Measurements from ENCODE around the gene ZNHIT1.
"Not testable (repeated sequence)": the region's sequence is repeated elsewhere in the genome, so short reads cannot be mapped to it uniquely, and the experiment has no call there.

Gene ZNHIT1

DNA sequence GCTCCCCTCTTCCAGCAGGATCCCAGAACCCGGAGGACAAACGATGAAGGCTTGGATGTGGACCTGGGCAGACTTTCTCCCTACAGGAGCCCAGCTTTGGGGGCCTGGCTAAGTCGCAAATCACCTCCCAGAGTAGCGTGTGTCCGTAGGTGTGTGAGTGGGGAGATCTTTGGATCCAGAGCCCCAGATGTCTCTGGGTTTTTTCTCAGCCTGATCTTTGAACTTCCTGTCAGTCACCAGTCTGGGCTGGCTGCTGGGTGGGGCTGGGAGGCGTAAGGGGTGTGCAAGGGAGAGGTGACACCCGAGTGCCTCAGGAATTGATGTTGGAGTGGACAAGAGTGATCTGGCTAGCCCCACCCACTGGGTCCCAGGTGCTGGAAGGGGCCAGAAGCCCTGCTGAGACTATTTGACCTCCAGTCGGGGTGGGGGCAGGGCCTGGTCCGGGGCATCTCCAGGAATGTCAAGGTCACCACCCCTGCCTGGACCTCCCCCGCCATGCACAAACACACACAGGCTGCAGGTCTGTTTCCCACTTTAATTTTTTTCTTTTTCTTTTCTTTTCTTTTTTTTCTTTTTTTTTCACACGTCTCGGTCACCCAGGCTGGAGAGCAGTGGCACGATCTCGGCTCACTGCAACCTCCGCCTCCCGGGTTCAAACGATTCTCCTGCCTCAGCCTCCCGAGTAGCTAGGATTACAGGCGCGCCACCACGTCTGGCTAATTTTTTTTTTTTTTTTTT is 16.9 kb upstream of the ZNHIT1 start, which contains the start of gene MOGAT3:
TSS of gene MOGAT3 (minus strand) at position 175 of the 738 bp plus-strand sequence. CDS start 182 bp downstream, outside the sequence.
- CTCF ChIA-PET = interaction anchor here (1.1 to 1.5 kb wide), 2 partner anchors 8 to 9 kb away, joined by 4 to 5 read pairs; no protein-coding TSS in a partner anchor
- H3K4me1 Mint-ChIP-seq = peaks cover 25% of the 10 kb centered on the region
- DNase-seq = peak; percentile 41
- peaks cover 70% of the 10 kb centered on the region for H3K27me3 Mint-ChIP-seq
- no peak within 1 kb of the TSS for H3K4me3 Mint-ChIP-seq
- H3K27ac Mint-ChIP-seq = peak within 1 kb of the TSS; percentile 20
- peaks cover 1% of the 10 kb centered on the region for H3K36me3 Mint-ChIP-seq
- no peaks in the 10 kb centered on the region for H3K9me3 Mint-ChIP-seq

GRCh38 chr7:101201695-101202602 is 16.0 kb upstream of the ZNHIT1 start:
- DNase-seq = no peak
- Mint-ChIP-seq H3K4me1 (peaks cover 25% of the 10 kb centered on the region), H3K9me3 (no peaks in the 10 kb centered on the region), H3K27ac (no peak overlapping the region), H3K4me3 (no peak overlapping the region), H3K36me3 (peaks cover 5% of the 10 kb centered on the region), H3K27me3 (peaks cover 66% of the 10 kb centered on the region)
- CTCF ChIA-PET = interaction anchor here (0.7 to 1.5 kb wide), 3 partner anchors 9 to 42 kb away, joined by 3 read pairs; no protein-coding TSS in a partner anchor

DNA sequence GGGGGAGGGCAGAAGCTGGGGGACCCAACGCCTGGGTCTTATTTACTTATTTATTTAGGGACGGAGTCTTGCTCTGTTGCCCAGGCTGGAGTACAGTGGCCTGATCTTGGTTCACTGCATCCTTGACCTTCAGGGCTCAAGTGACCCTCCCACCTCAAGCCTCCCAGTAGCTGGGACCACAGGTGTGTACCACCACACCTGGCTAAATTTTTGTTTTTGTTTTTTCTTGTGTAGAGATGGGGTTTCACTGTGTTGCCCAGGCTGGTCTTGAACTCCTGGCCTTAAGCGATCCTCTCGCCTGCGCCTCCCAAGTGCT is 15.4 kb upstream of the ZNHIT1 start:
- Mint-ChIP-seq H3K9me3 (no peaks in the 10 kb centered on the region), H3K27ac (no peak overlapping the region), H3K36me3 (peaks cover 5% of the 10 kb centered on the region), H3K4me3 (no peak overlapping the region), H3K27me3 (peaks cover 61% of the 10 kb centered on the region), H3K4me1 (peaks cover 25% of the 10 kb centered on the region)
- DNase-seq = no peak
- CTCF ChIA-PET = interaction anchor here (0.8 to 2.1 kb wide), 3 partner anchors 10 to 80 kb away, joined by 3 to 6 read pairs (median 3); no protein-coding TSS in a partner anchor

DNA sequence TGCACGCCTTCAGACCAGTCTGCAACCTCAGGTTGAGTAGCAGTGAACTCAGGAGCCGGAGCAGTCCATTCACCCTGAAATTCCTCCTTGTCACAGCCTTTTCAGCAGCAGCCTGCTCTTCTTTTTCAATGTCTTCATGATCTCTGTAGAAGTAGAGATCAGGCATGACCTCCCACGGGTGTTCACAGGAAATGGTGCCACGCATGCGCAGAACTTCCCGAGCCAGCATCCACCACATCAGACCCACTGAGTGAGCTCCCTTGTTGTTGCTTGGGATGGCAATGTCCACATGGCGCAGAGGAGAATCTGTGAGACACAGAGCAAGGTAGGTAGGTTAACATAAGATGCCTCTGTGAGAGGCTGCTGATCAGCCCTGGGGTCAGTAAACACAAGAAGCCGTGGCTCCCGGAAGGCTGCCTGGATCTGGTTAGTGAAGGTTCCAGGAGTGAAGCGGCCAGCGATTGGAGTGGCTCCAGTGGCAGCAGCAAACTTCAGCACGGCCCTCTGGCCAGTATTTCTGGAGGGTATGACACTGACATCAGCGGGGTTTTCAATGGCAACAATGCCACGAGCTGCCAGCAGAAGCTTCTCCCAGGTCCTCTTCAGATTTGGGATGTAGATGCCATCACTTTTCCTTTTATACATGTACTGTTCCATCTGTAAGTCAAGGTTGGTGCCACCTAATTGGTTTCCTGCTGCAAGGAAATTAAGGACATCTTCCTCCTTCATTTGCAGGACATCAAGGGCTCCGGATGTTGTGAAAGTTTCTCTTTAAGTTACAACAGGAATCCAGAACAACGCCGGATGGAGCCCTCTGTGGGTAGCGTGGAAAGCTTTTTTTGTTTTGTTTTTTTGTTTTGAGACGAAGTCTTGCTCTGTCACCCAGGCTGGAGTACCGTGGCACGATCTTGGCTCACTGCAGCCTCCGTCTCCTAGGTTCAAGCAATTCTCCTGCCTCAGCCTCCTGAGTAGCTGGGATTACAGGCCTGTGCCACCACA is 13.9 kb upstream of the ZNHIT1 start:
- Mint-ChIP-seq H3K27me3 (peaks cover 53% of the 10 kb centered on the region), H3K27ac (peak overlapping the region; percentile 82)
- CTCF ChIA-PET = interaction anchor here (0.9 to 3.1 kb wide), 6 partner anchors 12 to 79 kb away, joined by 3 to 8 read pairs (median 3); partner anchors contain the start of genes PLOD3 and ZNHIT1

GRCh38 chr7:101205901-101206664 is 11.9 kb upstream of the ZNHIT1 start:
- H3K4me1 Mint-ChIP-seq = peaks cover 16% of the 10 kb centered on the region
- H3K36me3 Mint-ChIP-seq = peaks cover 14% of the 10 kb centered on the region
- CTCF ChIA-PET = interaction anchor here (1.4 to 3.1 kb wide), 2 partner anchors 38 to 62 kb away, joined by 3 to 8 read pairs; no protein-coding TSS in a partner anchor
- peak overlapping the region; percentile 58 for H3K27ac Mint-ChIP-seq
- no peaks in the 10 kb centered on the region for H3K9me3 Mint-ChIP-seq
- peaks cover 34% of the 10 kb centered on the region for H3K27me3 Mint-ChIP-seq
- DNase-seq = no peak
- H3K4me3 Mint-ChIP-seq = no peak overlapping the region

More for the DNA sequence above, 13.9 kb upstream of the ZNHIT1 start:
- peaks cover 25% of the 10 kb centered on the region for H3K4me1 Mint-ChIP-seq
- DNase-seq = peak; percentile 48
- H3K36me3 Mint-ChIP-seq, H3K9me3 Mint-ChIP-seq: not testable (repeated sequence)
- peak overlapping the region; percentile 63 for H3K4me3 Mint-ChIP-seq

- H3K4me1 Mint-ChIP-seq = peaks cover 12% of the 10 kb centered on the region
- peaks cover 14% of the 10 kb centered on the region for H3K36me3 Mint-ChIP-seq
- CTCF ChIA-PET = no interaction called here
- H3K27me3 Mint-ChIP-seq = peaks cover 29% of the 10 kb centered on the region
- H3K9me3 Mint-ChIP-seq = no peaks in the 10 kb centered on the region
- no peak for DNase-seq
- no peak overlapping the region for H3K27ac Mint-ChIP-seq
- no peak overlapping the region for H3K4me3 Mint-ChIP-seq
Observed at GRCh38 chr7:101206665-101207042, 11.3 kb upstream of the ZNHIT1 start.

GRCh38 chr7:101207459-101207858 is 10.5 kb upstream of the ZNHIT1 start:
- H3K36me3 Mint-ChIP-seq = peaks cover 17% of the 10 kb centered on the region
- H3K4me1 Mint-ChIP-seq = peaks cover 12% of the 10 kb centered on the region
- CTCF ChIA-PET = no interaction called here
- peaks cover 21% of the 10 kb centered on the region for H3K27me3 Mint-ChIP-seq
- no peak for DNase-seq
- H3K9me3 Mint-ChIP-seq = no peaks in the 10 kb centered on the region
- H3K27ac Mint-ChIP-seq = no peak overlapping the region
- no peak overlapping the region for H3K4me3 Mint-ChIP-seq

DNA sequence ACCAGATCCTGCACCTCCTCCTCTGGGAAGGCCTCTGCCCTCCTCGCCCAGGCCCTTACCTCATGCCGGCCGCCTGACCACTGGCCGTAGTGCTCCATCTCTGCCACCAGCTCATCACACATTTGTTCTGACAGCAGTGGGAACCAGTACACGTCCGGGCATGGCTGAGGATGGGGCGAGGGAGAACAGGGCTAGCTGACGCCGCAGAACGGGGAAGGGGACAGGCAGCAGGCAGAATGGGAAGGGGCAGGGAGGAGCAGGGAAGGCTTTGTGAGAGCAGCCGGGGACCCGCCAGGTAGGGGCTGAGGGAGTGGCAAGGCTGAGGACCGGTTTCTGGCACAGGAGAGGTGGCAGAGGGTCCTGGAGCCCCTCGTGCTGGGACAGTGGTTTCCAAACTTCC is 9.2 kb upstream of the ZNHIT1 start:
- Mint-ChIP-seq H3K4me3 (no peak overlapping the region), H3K9me3 (no peaks in the 10 kb centered on the region), H3K27me3 (peaks cover 7% of the 10 kb centered on the region), H3K4me1 (peaks cover 6% of the 10 kb centered on the region), H3K27ac (no peak overlapping the region), H3K36me3 (peaks cover 19% of the 10 kb centered on the region)
- DNase-seq = no peak
- CTCF ChIA-PET = no interaction called here

- Mint-ChIP-seq H3K9me3 (no peaks in the 10 kb centered on the region), H3K4me3 (no peak overlapping the region), H3K27ac (no peak overlapping the region), H3K4me1 (peaks cover 3% of the 10 kb centered on the region), H3K27me3 (no peaks in the 10 kb centered on the region), H3K36me3 (peaks cover 26% of the 10 kb centered on the region)
- no peak for DNase-seq
- CTCF ChIA-PET = no interaction called here
Observed at GRCh38 chr7:101210143-101210542, 7.8 kb upstream of the ZNHIT1 start.

GRCh38 chr7:101211501-101211900 is 6.5 kb upstream of the ZNHIT1 start:
- no peak overlapping the region for H3K4me3 Mint-ChIP-seq
- H3K27me3 Mint-ChIP-seq = no peaks in the 10 kb centered on the region
- CTCF ChIA-PET = interaction anchor here (2.2 kb wide), 1 partner anchor 71 kb away, joined by 5 read pairs; no protein-coding TSS in a partner anchor
- peaks cover 14% of the 10 kb centered on the region for H3K4me1 Mint-ChIP-seq
- peaks cover 30% of the 10 kb centered on the region for H3K36me3 Mint-ChIP-seq
- DNase-seq = no peak
- H3K9me3 Mint-ChIP-seq = no peaks in the 10 kb centered on the region
- no peak overlapping the region for H3K27ac Mint-ChIP-seq

GRCh38 chr7:101212014-101212413 is 6.0 kb upstream of the ZNHIT1 start:
- Mint-ChIP-seq H3K4me1 (peaks cover 17% of the 10 kb centered on the region), H3K4me3 (no peak overlapping the region), H3K36me3 (peaks cover 34% of the 10 kb centered on the region), H3K27ac (no peak overlapping the region), H3K27me3 (no peaks in the 10 kb centered on the region), H3K9me3 (no peaks in the 10 kb centered on the region)
- DNase-seq = no peak
- CTCF ChIA-PET = interaction anchor here (2.2 kb wide), 1 partner anchor 71 kb away, joined by 5 read pairs; no protein-coding TSS in a partner anchor

GRCh38 chr7:101216001-101216859 is 1.7 kb upstream of the ZNHIT1 start:
- Mint-ChIP-seq H3K27me3 (no peaks in the 10 kb centered on the region), H3K4me3 (peak overlapping the region; percentile 96), H3K4me1 (peaks cover 39% of the 10 kb centered on the region), H3K27ac (peak overlapping the region; percentile 83), H3K36me3 (peaks cover 33% of the 10 kb centered on the region), H3K9me3 (no peaks in the 10 kb centered on the region)
- CTCF ChIA-PET = interaction anchor here (1.5 to 4.9 kb wide), 2 partner anchors 28 to 36 kb away, joined by 4 to 33 read pairs; partner anchors contain the start of gene FIS1
- DNase-seq = peak; percentile 32
